VCaP (cell line): ENCODE measurements around the gene IRF1.

Experiments
- H3K27ac ChIP-seq: fragments of 450-650 bp; 2 replicates; pipeline ENCODE4 v1.5.1; 2017
- TF ChIP-seq, protein P1 (sequence below): fragments of 450-650 bp; conservative IDR thresholded peaks from 2 replicates; pipeline ENCODE4 v1.5.1; 2017; ENCODE audit warnings: mild to moderate bottlenecking, moderate library complexity

IRF1 gene

GRCh38 chr5:132469380-132470009, 21.1 kb downstream of the IRF1 start:
- TF ChIP-seq, protein P1, sequence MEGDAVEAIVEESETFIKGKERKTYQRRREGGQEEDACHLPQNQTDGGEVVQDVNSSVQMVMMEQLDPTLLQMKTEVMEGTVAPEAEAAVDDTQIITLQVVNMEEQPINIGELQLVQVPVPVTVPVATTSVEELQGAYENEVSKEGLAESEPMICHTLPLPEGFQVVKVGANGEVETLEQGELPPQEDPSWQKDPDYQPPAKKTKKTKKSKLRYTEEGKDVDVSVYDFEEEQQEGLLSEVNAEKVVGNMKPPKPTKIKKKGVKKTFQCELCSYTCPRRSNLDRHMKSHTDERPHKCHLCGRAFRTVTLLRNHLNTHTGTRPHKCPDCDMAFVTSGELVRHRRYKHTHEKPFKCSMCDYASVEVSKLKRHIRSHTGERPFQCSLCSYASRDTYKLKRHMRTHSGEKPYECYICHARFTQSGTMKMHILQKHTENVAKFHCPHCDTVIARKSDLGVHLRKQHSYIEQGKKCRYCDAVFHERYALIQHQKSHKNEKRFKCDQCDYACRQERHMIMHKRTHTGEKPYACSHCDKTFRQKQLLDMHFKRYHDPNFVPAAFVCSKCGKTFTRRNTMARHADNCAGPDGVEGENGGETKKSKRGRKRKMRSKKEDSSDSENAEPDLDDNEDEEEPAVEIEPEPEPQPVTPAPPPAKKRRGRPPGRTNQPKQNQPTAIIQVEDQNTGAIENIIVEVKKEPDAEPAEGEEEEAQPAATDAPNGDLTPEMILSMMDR: peak; percentile 30
- no peak overlapping the region for H3K27ac ChIP-seq

- H3K27ac ChIP-seq: no peak overlapping the region
- TF ChIP-seq, protein P1: no peak
These were observed 21.8 kb downstream of the IRF1 start for GRCh38 chr5:132468656-132469379.

- no peak overlapping the region for H3K27ac ChIP-seq
- TF ChIP-seq, protein P1: no peak
These were observed 23.1 kb downstream of the IRF1 start for GRCh38 chr5:132467287-132467984.

DNA sequence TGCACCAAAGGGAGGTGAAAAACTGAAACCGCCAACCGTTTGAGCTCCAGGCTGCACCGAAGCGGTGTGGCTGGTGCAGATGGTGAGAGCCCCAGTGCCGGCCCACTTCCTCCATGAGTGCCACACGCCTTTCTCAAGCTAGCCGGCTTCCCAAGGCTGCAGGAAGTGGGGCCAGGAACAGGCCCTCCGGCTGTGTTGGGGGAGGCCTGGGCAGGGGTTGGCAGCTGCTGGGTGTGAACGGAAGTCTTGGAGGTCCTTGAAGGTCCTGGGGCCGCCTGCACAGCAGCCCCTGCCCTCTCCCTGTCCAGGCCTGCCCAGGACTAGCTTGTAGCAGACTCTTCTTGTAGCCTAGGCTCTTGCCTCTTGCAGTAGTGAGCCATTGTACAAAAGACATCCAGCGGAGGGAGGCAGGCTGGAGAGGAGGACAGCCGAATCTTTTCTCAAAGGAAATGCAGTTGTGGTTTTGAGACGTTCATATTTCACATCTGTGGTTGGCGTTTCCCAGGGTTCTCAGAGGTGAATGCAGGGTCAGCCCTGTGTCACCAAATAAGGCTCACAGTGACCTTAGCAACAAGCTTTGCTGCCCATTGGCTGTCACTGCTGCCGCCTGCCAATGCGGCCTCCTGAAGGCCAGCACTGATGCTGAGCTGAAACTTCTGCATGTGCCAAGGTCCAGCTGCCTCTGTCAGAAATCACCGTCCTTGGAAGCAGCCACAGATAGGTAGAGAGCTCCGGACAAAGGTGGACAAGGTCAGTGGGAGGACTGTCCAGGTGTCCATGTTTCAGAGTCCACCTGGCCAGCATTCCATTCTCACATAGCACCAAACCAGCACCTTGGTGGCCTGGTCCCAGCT, 23.9 kb downstream of the IRF1 start:
- no peak overlapping the region for H3K27ac ChIP-seq
- TF ChIP-seq, protein P1: no peak

DNA sequence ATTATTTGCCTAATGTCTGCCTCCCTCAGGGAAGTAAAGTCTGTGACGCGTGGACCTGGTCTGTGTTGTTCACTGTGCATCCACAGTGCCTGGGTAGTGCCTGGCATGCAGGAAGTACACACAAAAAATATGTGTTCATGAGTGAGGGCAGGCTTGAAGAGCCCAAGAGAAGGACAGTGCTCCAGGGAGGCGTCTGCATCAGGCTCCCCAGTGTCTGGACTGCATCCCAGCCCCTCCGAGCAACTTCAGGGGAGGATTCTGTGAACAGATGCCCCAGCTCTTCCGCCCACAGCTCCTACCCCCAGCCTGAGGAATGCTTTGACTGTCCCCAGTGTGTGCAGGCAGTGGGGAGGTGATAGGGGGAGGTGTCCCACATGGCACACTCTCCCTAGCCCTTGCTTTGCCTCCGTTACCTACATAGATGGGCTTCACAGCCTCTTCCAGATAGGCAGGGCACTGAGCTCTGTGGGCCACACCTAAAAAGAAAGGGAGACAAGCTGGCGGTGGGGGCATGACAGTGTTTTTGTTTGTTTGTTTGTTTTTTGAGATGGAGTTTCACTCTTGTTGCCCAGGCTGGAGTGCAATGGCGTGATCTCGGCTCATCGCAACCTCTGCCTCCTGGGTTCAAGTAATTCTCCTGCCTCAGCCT, 25.4 kb downstream of the IRF1 start:
- TF ChIP-seq, protein P1: no peak
- no peak overlapping the region; the same call in 1 of the 2 replicates for H3K27ac ChIP-seq

GRCh38 chr5:132464156-132464939, 26.2 kb downstream of the IRF1 start:
- H3K27ac ChIP-seq: peak overlapping the region; percentile 16; the same call in 1 of the 2 replicates
- TF ChIP-seq, protein P1: no peak
